ENCODE results near the gene TMEM151B. TPM values are rescaled to one million over a fixed set of nuclear protein-coding genes. Genes with fewer than 3 reads are reported as not detected.

The TMEM151B gene
- total and polyA plus RNA-seq, 9 of the 15 experiments (the other 6 are each of a cell fraction or from before 2014, with no cell fraction given), result not detected

DNA sequence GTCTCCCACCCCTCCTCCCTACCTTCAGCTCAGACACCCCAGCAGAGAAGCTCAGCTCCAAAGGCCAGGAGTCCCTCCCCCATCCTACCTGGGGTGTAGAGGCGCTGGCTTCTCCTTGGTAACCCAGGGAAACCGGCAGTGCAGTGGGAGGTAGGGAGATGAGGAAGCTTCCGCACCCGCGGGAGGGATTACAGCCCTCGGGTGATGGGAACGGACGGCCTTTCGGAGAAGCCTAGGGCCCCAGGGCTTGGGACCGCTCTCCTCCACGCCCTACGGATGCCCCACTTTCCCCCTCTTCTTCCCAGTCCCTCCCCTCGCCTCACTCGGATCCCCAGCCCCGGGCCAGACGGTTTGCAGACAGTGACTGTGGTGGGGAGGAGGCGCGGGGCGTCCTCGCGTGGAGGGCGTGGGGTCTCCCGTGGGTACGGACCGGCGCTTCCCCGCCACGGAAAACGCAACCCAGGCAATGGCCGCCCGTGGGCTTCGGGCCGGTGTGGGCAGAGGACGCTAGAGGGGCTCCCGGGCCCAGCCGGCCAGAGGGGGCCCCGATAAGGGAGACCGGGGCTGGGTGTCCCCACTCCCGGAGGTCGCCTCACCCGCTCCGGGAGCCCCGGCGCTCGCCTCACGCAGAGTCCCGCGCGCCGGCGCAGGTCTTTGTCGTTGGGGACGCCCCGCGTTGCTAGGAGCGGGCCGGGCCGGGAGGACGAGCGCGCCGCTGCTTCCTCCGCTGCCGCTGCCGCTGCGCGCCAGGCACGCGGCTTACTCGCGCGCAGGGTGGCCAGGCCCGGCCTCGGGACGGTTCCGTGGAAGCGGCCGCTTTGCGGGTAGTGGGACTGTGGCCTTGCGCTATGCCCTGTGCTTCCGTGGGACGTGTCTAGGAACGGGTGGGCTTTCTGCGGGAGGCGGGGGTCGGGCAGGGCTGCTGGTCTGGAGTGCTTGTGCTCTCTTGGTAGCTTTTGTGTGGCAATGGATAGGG, 27.1 kb downstream of the TMEM151B start (continued):
- TF ChIP-seq SAFB2 (IDR thresholded peaks at IDR 0.05; ENCODE audit: borderline replicate concordance, low read depth, low read length, severe bottlenecking), result no peak
- TF ChIP-seq TRIM24 (IDR thresholded peaks at IDR 0.05), result no peak
- no peak for TF ChIP-seq XRCC4 (IDR thresholded peaks at IDR 0.05; ENCODE audit: extremely low read depth, insufficient read depth, insufficient read length)
- no peak for TF ChIP-seq ZNF134 (CRISPR knock-in tag; conservative IDR thresholded peaks at IDR 0.05)
- no peak for TF ChIP-seq GABPA (tag; conservative IDR thresholded peaks at IDR 0.05; ENCODE audit: low read depth)
- TF ChIP-seq FOXM1 (IDR thresholded peaks at IDR 0.05; ENCODE audit: low read depth), result no peak
- TF ChIP-seq FOXM1 (CRISPR knock-in tag; IDR thresholded peaks at IDR 0.05; ENCODE audit: low read depth), result peak; percentile 27; the same call in 1 of the 2 replicates
- TF ChIP-seq FOXA1 (IDR thresholded peaks at IDR 0.05; ENCODE audit: borderline replicate concordance), result no peak
- TF ChIP-seq HNRNPLL (IDR thresholded peaks at IDR 0.05; ENCODE audit: low read depth, low read length, poor library complexity, severe bottlenecking), result no peak
- TF ChIP-seq PHF8 (IDR thresholded peaks at IDR 0.05; ENCODE audit: borderline replicate concordance, low read length), result peak; percentile 35; the same call in 1 of the 2 replicates
- no peak for TF ChIP-seq ZNF224 (CRISPR knock-in tag; IDR thresholded peaks at IDR 0.05)
- TF ChIP-seq MYC (IDR thresholded peaks at IDR 0.05; ENCODE audit: low read depth, low read length), result peak; percentile 16; the same call in 1 of the 2 replicates
- TF ChIP-seq MYC (CRISPR knock-in tag; IDR thresholded peaks at IDR 0.05; ENCODE audit: borderline replicate concordance, low read depth), result no peak
- TF ChIP-seq KLF1 (tag; IDR thresholded peaks at IDR 0.05), result no peak
- peak; percentile 84 to 85 for TF ChIP-seq NRF1 (conservative IDR thresholded peaks at IDR 0.05 in 1 of 2, IDR thresholded peaks at IDR 0.05 in 1 of 2)
- no peak for TF ChIP-seq ZNF184 (CRISPR knock-in tag; IDR thresholded peaks at IDR 0.05)
- no peak for TF ChIP-seq HES1 (IDR thresholded peaks at IDR 0.05; ENCODE audit: low read depth)
- no peak for TF ChIP-seq ZNF239 (CRISPR knock-in tag; IDR thresholded peaks at IDR 0.05)
- TF ChIP-seq ELF4 (CRISPR knock-in tag; IDR thresholded peaks at IDR 0.05), result no peak
- TF ChIP-seq MTF1 (CRISPR knock-in tag; IDR thresholded peaks at IDR 0.05; ENCODE audit: borderline replicate concordance), result no peak
- no peak for TF ChIP-seq SRSF1 (IDR thresholded peaks at IDR 0.05; ENCODE audit: low read depth, low read length)
- TF ChIP-seq ETV6 (IDR thresholded peaks at IDR 0.05; ENCODE audit: borderline replicate concordance in 1 of 2, low read depth in 2 of 2, low read length in 1 of 2), result no peak
- TF ChIP-seq ETV6 (CRISPR knock-in tag; IDR thresholded peaks at IDR 0.05; ENCODE audit: borderline replicate concordance), result no peak
- TF ChIP-seq, protein P1, sequence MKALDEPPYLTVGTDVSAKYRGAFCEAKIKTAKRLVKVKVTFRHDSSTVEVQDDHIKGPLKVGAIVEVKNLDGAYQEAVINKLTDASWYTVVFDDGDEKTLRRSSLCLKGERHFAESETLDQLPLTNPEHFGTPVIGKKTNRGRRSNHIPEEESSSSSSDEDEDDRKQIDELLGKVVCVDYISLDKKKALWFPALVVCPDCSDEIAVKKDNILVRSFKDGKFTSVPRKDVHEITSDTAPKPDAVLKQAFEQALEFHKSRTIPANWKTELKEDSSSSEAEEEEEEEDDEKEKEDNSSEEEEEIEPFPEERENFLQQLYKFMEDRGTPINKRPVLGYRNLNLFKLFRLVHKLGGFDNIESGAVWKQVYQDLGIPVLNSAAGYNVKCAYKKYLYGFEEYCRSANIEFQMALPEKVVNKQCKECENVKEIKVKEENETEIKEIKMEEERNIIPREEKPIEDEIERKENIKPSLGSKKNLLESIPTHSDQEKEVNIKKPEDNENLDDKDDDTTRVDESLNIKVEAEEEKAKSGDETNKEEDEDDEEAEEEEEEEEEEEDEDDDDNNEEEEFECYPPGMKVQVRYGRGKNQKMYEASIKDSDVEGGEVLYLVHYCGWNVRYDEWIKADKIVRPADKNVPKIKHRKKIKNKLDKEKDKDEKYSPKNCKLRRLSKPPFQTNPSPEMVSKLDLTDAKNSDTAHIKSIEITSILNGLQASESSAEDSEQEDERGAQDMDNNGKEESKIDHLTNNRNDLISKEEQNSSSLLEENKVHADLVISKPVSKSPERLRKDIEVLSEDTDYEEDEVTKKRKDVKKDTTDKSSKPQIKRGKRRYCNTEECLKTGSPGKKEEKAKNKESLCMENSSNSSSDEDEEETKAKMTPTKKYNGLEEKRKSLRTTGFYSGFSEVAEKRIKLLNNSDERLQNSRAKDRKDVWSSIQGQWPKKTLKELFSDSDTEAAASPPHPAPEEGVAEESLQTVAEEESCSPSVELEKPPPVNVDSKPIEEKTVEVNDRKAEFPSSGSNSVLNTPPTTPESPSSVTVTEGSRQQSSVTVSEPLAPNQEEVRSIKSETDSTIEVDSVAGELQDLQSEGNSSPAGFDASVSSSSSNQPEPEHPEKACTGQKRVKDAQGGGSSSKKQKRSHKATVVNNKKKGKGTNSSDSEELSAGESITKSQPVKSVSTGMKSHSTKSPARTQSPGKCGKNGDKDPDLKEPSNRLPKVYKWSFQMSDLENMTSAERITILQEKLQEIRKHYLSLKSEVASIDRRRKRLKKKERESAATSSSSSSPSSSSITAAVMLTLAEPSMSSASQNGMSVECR (CRISPR knock-in tag; IDR thresholded peaks at IDR 0.05), result peak; percentile 85

Measured in K562 (cell line).